Trophoblast cell (in vitro differentiated cells and primary cell): ENCODE results near the gene INTS6.

ENCODE experiments used
- DNase-seq, 2 donors: peaks; one replicate each; pipeline ENCODE4 v3.0.0-alpha.2; 2016
- H2AFZ ChIP-seq: 2 replicates; pipeline ENCODE4 v1.6.1; 2013; ENCODE audit warnings: low read length, moderate library complexity, mild to moderate bottlenecking; ENCODE audit not compliant: insufficient read depth, poor library complexity
- H2AK5ac ChIP-seq: 2 replicates; pipeline ENCODE4 v1.6.1; 2013; ENCODE audit warnings: mild to moderate bottlenecking, low read length
- H2BK120ac ChIP-seq: 2 replicates; pipeline ENCODE4 v1.6.1; 2013; ENCODE audit warnings: low read length, mild to moderate bottlenecking, moderate library complexity; ENCODE audit not compliant: insufficient read depth, poor library complexity
- H2BK12ac ChIP-seq: 2 replicates; pipeline ENCODE4 v1.6.1; 2013; ENCODE audit warnings: mild to moderate bottlenecking, low read length, moderate library complexity
- H2BK5ac ChIP-seq: 2 replicates; pipeline ENCODE4 v1.6.1; 2013; ENCODE audit warnings: low read length, low read depth, moderate library complexity, mild to moderate bottlenecking; ENCODE audit not compliant: poor library complexity
- H3K14ac ChIP-seq: 2 replicates; pipeline ENCODE4 v1.6.1; 2013; ENCODE audit warnings: mild to moderate bottlenecking, low read length
- H3K18ac ChIP-seq: 2 replicates; pipeline ENCODE4 v1.6.1; 2013; ENCODE audit warnings: mild to moderate bottlenecking, low read length
- H3K23ac ChIP-seq: 2 replicates; pipeline ENCODE4 v1.6.1; 2013; ENCODE audit warnings: low read length
- H3K27ac ChIP-seq: 2 replicates; pipeline ENCODE4 v1.5.1; 2013; ENCODE audit warnings: low read depth, mild to moderate bottlenecking, inconsistent platforms, low read length, moderate library complexity
- H3K27me3 ChIP-seq: 2 replicates; pipeline ENCODE4 v1.6.1; 2013; ENCODE audit warnings: inconsistent platforms, mild to moderate bottlenecking, low read length, moderate library complexity; ENCODE audit not compliant: insufficient read depth
- H3K36me3 ChIP-seq, 2 experiments: 1 replicate in 1 of 2; 2 replicates in 1 of 2; pipeline ENCODE4 v1.6.1; 2013; ENCODE audit warnings: low read length in 2 of 2, mild to moderate bottlenecking in 2 of 2, moderate library complexity in 1 of 2; ENCODE audit not compliant: insufficient read depth in 2 of 2, control insufficient read depth in 1 of 2
- H3K4ac ChIP-seq: 2 replicates; pipeline ENCODE4 v1.6.1; 2013; ENCODE audit warnings: low read depth, mild to moderate bottlenecking, low read length, moderate library complexity
- H3K4me1 ChIP-seq, 2 experiments: 1 replicate in 1 of 2; 2 replicates in 1 of 2; pipeline ENCODE4 v1.6.1; 2013; ENCODE audit warnings: low read length in 2 of 2, mild to moderate bottlenecking in 2 of 2, moderate library complexity in 1 of 2; ENCODE audit not compliant: insufficient read depth in 2 of 2, control insufficient read depth in 1 of 2
- H3K4me2 ChIP-seq: 2 replicates; pipeline ENCODE4 v1.6.1; 2013; ENCODE audit warnings: inconsistent platforms, mild to moderate bottlenecking, low read length, moderate library complexity
- H3K4me3 ChIP-seq: 2 replicates; pipeline ENCODE4 v1.5.1; 2013; ENCODE audit warnings: mild to moderate bottlenecking, low read depth, low read length, inconsistent platforms
- H3K79me1 ChIP-seq: one replicate; pipeline ENCODE4 v1.6.1; 2013; ENCODE audit warnings: low read length
- H3K79me2 ChIP-seq: 2 replicates; pipeline ENCODE4 v1.6.1; 2013; ENCODE audit warnings: low read length, mild to moderate bottlenecking; ENCODE audit not compliant: control insufficient read depth, insufficient read depth, poor library complexity
- H3K9ac ChIP-seq: 2 replicates; pipeline ENCODE4 v1.6.1; 2013; ENCODE audit warnings: mild to moderate bottlenecking, low read length
- H3K9me3 ChIP-seq: 2 replicates; pipeline ENCODE4 v1.6.1; 2013; ENCODE audit warnings: low read depth, mild to moderate bottlenecking, control low read depth, inconsistent platforms, low read length; ENCODE audit not compliant: insufficient read depth
- H4K12ac ChIP-seq: 2 replicates; pipeline ENCODE4 v1.6.1; 2013; ENCODE audit warnings: low read depth, mild to moderate bottlenecking, low read length, moderate library complexity
- H4K8ac ChIP-seq: 2 replicates; pipeline ENCODE4 v1.6.1; 2013; ENCODE audit warnings: low read depth, mild to moderate bottlenecking, low read length, moderate library complexity
- H4K91ac ChIP-seq: one replicate; pipeline ENCODE4 v1.6.1; 2013; ENCODE audit warnings: low read depth, mild to moderate bottlenecking, low read length, moderate library complexity
- WGBS: extraction: QIAGEN DNeasy Blood & Tissue Kit; methylation state at CpG from one replicate; pipeline ENCODE4 v1.1.7; 2013; ENCODE audit warnings: missing lambda C conversion rate; ENCODE audit not compliant: insufficient read length, insufficient coverage; ENCODE audit errors: extremely low coverage; 5-methylcytosine and 5-hydroxymethylcytosine counted together

Gene INTS6

GRCh38 chr13:51323824-51324511, 128.9 kb downstream of the INTS6 start:
- no peaks in the 10 kb centered on the region for H3K27me3 ChIP-seq
- H3K27ac ChIP-seq = no peak overlapping the region
- no peak overlapping the region for H4K8ac ChIP-seq
- H4K12ac ChIP-seq = no peak overlapping the region
- H3K14ac ChIP-seq = no peak overlapping the region
- WGBS = no CpG with 5 or more reads among the region's 5 CpGs
- H3K9me3 ChIP-seq = no peaks in the 10 kb centered on the region
- H2AK5ac ChIP-seq = no peak overlapping the region
- no peak overlapping the region for H3K4me2 ChIP-seq
- H3K4ac ChIP-seq = no peak overlapping the region
- no peaks in the 10 kb centered on the region for H3K4me1 ChIP-seq
- no peak overlapping the region for H3K9ac ChIP-seq
- no peak overlapping the region for H2AFZ ChIP-seq
- H3K36me3 ChIP-seq = no peaks in the 10 kb centered on the region
- H4K91ac ChIP-seq = no peak overlapping the region
- no peak overlapping the region for H3K18ac ChIP-seq
- H2BK5ac ChIP-seq = no peak overlapping the region
- no peaks in the 10 kb centered on the region for H3K79me1 ChIP-seq
- H2BK120ac ChIP-seq = no peak overlapping the region
- no peaks in the 10 kb centered on the region for H3K79me2 ChIP-seq
- no peak overlapping the region for H2BK12ac ChIP-seq
- H3K4me3 ChIP-seq = no peak overlapping the region
- no peak overlapping the region for H3K23ac ChIP-seq
- DNase-seq = no peak

DNA sequence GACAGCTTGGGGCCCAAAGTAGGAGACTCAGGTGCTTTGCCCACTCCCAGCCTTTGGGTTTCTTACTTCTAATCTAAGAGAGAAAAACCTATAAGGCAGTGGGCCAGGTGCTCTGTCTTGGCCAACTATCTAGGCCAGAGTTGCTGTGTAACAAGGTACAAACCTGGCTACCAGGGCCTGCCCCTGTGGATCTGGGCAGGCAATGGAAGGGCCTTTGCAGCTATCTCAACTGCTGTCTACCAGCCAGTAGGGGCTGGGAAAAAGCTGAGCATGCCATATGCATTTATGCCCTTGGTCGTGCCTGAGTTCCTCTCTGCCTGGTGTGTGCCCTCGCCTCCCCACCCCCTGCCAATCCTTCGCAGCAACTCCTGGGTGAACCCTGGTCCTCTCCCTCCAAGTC, 130.0 kb downstream of the INTS6 start:
- Histone ChIP-seq H3K36me3 (no peaks in the 10 kb centered on the region), H4K8ac (no peak overlapping the region), H3K9ac (no peak overlapping the region), H3K18ac (no peak overlapping the region), H2BK5ac (no peak overlapping the region), H3K79me1 (no peaks in the 10 kb centered on the region), H3K4ac (no peak overlapping the region), H3K14ac (no peak overlapping the region), H3K23ac (no peak overlapping the region), H3K27ac (no peak overlapping the region), H3K4me3 (peak overlapping the region; percentile 47), H2BK120ac (no peak overlapping the region), H3K4me2 (no peak overlapping the region), H3K9me3 (no peaks in the 10 kb centered on the region), H3K4me1 (no peaks in the 10 kb centered on the region), H2AFZ (no peak overlapping the region), H2AK5ac (no peak overlapping the region), H4K91ac (no peak overlapping the region), H2BK12ac (no peak overlapping the region), H3K79me2 (no peaks in the 10 kb centered on the region), H3K27me3 (no peaks in the 10 kb centered on the region), H4K12ac (no peak overlapping the region)
- WGBS = no CpG with 5 or more reads among the region's 3 CpGs
- DNase-seq = no peak

DNA sequence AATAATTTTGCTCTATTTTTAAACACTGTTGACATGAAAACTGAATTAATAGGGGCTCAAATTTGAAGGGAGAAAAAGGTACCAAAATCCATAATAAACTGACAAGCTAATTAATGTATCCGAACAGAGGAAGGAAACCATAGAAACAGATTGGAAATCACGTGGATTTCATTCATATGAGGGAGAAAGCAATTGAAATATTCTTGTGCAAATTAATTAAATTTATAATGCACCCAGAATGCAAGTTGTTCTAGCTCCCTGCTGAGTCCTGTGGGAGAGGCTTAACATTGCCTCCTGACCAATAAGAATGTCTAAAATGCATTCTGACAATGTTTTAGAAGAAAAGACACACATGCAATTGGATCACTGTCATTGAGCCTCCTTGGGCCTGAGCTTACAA, 131.0 kb downstream of the INTS6 start:
- Histone ChIP-seq H2AFZ (no peak overlapping the region), H2BK12ac (no peak overlapping the region), H3K4me1 (no peaks in the 10 kb centered on the region), H2AK5ac (no peak overlapping the region), H3K27me3 (no peaks in the 10 kb centered on the region), H3K4me2 (no peak overlapping the region), H3K27ac (no peak overlapping the region), H3K36me3 (no peaks in the 10 kb centered on the region), H3K18ac (no peak overlapping the region), H3K23ac (no peak overlapping the region), H3K79me1 (no peaks in the 10 kb centered on the region), H3K79me2 (no peaks in the 10 kb centered on the region), H2BK5ac (no peak overlapping the region), H3K9me3 (no peaks in the 10 kb centered on the region), H3K4ac (no peak overlapping the region), H4K12ac (no peak overlapping the region), H3K14ac (no peak overlapping the region), H4K91ac (no peak overlapping the region), H4K8ac (no peak overlapping the region), H3K4me3 (no peak overlapping the region), H2BK120ac (no peak overlapping the region), H3K9ac (no peak overlapping the region)
- no peak for DNase-seq
- no CpG with 5 or more reads among the region's 2 CpGs for WGBS

- H2AK5ac ChIP-seq = no peak overlapping the region
- H3K14ac ChIP-seq = no peak overlapping the region
- no peak overlapping the region for H2BK12ac ChIP-seq
- no peak overlapping the region for H2BK120ac ChIP-seq
- H2AFZ ChIP-seq = no peak overlapping the region
- no peaks in the 10 kb centered on the region for H3K9me3 ChIP-seq
- no peak overlapping the region for H2BK5ac ChIP-seq
- H3K23ac ChIP-seq = no peak overlapping the region
- no peak overlapping the region for H4K91ac ChIP-seq
- no peaks in the 10 kb centered on the region for H3K79me1 ChIP-seq
- no peak overlapping the region for H3K4me3 ChIP-seq
- H3K27ac ChIP-seq = no peak overlapping the region
- no peak overlapping the region for H4K8ac ChIP-seq
- DNase-seq = peak; percentile 71 to 86
- H3K79me2 ChIP-seq = no peaks in the 10 kb centered on the region
- H3K4me1 ChIP-seq = no peaks in the 10 kb centered on the region
- no peak overlapping the region for H3K9ac ChIP-seq
- WGBS = no CpG with 5 or more reads among the region's 3 CpGs
- H3K4ac ChIP-seq = no peak overlapping the region
- H3K36me3 ChIP-seq = no peaks in the 10 kb centered on the region
- no peak overlapping the region for H3K18ac ChIP-seq
- no peak overlapping the region for H4K12ac ChIP-seq
- no peaks in the 10 kb centered on the region for H3K27me3 ChIP-seq
- no peak overlapping the region for H3K4me2 ChIP-seq
Observed at GRCh38 chr13:51318876-51319275, 134.0 kb downstream of the INTS6 start.
